ENCODE data around the gene GTPBP3. TPM values are rescaled to one million over a fixed set of nuclear protein-coding genes. Genes with fewer than 3 reads are reported as not detected.

Gene GTPBP3
- total and polyA plus RNA-seq, 9 of the 15 experiments (the other 6 are each of a cell fraction or from before 2014, with no cell fraction given) = 4.9 to 124 (median 22.6) TPM

- H3K9ac ChIP-seq (ENCODE audit: insufficient read depth in 1 of 2, low read depth in 2 of 2, low read length in 2 of 2) = no peak overlapping the region; a peak in 1 of 4 replicates
- no peak overlapping the region for H2AFZ ChIP-seq (ENCODE audit: low read depth, low read length)
- ATAC-seq = no peak
- in situ Hi-C loops (cut with MboI) = no loop called here
- H3K79me2 ChIP-seq (ENCODE audit: control insufficient read depth, insufficient read depth, low read length) = peaks cover 5% of the 10 kb centered on the region; the same call in 1 of the 3 replicates
- no peak overlapping the region for H3K4me2 ChIP-seq (ENCODE audit: insufficient read depth, low read length)
- H3K27ac ChIP-seq (ENCODE audit: extremely low read depth, low read depth, low read length) = no peak overlapping the region
- H3K9me1 ChIP-seq (ENCODE audit: control insufficient read depth, insufficient read depth, low read length) = peaks cover 4% of the 10 kb centered on the region
- ChIA-PET CTCF (ENCODE audit: low intra/inter-chr PET ratio) (no interaction called here), POLR2A (interaction anchor here (7.9 kb wide), 1 partner anchor 20 kb away, joined by 78 read pairs; the partner anchor contains the start of gene DDA1)
- no peak overlapping the region for H3K4me3 ChIP-seq
- no peak for DNase-seq (ENCODE audit: extremely low read depth in 1 of 4, low spot score in 3 of 4)
- H3K36me3 ChIP-seq (ENCODE audit: control insufficient read depth, insufficient read depth, low read length) = peaks cover 9% of the 10 kb centered on the region; the same call in 1 of the 3 replicates
- H4K20me1 ChIP-seq (replicated peaks; ENCODE audit: control insufficient read depth, insufficient read depth, low read length) = no peaks in the 10 kb centered on the region; the same call in 1 of the 2 replicates
- no peak for FAIRE-seq
- H3K9me3 ChIP-seq (replicated peaks; ENCODE audit: control insufficient read depth, insufficient read depth, low read depth, low read length) = no peaks in the 10 kb centered on the region; the same call in 1 of the 2 replicates
- no peaks in the 10 kb centered on the region for H3K27me3 ChIP-seq (ENCODE audit: control insufficient read depth in 2 of 2, insufficient read depth in 2 of 2, low read length in 2 of 2)
- intact Hi-C loops (cut with micrococcal nuclease) = no loop called here
- TF ChIP-seq E2F6 (IDR thresholded peaks at IDR 0.05; ENCODE audit: borderline replicate concordance in 1 of 2, extremely low read depth in 1 of 2, insufficient read depth in 1 of 2, insufficient read length in 1 of 2, low read depth in 1 of 2, low read length in 1 of 2, poor library complexity in 1 of 2, severe bottlenecking in 1 of 2) (peak in 1 of 2 experiments; percentile 38), ZNF740 (CRISPR knock-in tag; IDR thresholded peaks at IDR 0.05) (0 out of 2 replicates have a peak, but pooled peaks have one; percentile 25), ZNF740 (tag; IDR thresholded peaks at IDR 0.05) (no peak), TARDBP (IDR thresholded peaks at IDR 0.05) (no peak), MLLT1 (IDR thresholded peaks at IDR 0.05) (no peak), PCBP1 (IDR thresholded peaks at IDR 0.05; ENCODE audit: low read depth, low read length, poor library complexity, severe bottlenecking) (peak; percentile 52), CSDE1 (IDR thresholded peaks at IDR 0.05) (no peak), ZBTB26 (CRISPR knock-in tag; IDR thresholded peaks at IDR 0.05) (no peak)
- 81% methylated on average over 29 of the region's 51 CpGs for WGBS (ENCODE audit: insufficient coverage, low coverage, missing lambda C conversion rate)
- H3K4me1 ChIP-seq (replicated peaks in 1 of 2; ENCODE audit: control insufficient read depth in 2 of 2, insufficient read depth in 2 of 2, low read length in 2 of 2) = peaks cover 16 to 65% of the 10 kb centered on the region in 2 experiments; a peak in 4 of 5 replicates
- no TSS peak for BruUV-seq (replicated peaks)
These were observed 7.7 kb upstream of the GTPBP3 start for GRCh38 chr19:17329366-17330261.
